ENCODE data around the gene GAPT.
A peak's percentile ranks its signal among the peaks of the same experiment; 100 is the strongest.
"Not testable (repeated sequence)": the region's sequence is repeated elsewhere in the genome, so short reads cannot be mapped to it uniquely, and the experiment has no call there.

Gene GAPT

GRCh38 chr5:58505971-58506640 is 14.9 kb downstream of the GAPT start:
- no peak for DNase-seq

GRCh38 chr5:58507715-58508114 is 16.5 kb downstream of the GAPT start:
- DNase-seq: no peak

- DNase-seq: no peak
Observed at GRCh38 chr5:58517198-58517597, 26.0 kb downstream of the GAPT start.

- DNase-seq: no peak
Observed at GRCh38 chr5:58523956-58524355, 32.7 kb downstream of the GAPT start.

GRCh38 chr5:58524571-58524970 is 33.3 kb downstream of the GAPT start:
- no peak for DNase-seq

- DNase-seq: no peak
Observed at GRCh38 chr5:58530942-58531490, 39.8 kb downstream of the GAPT start.

- DNase-seq: not testable (repeated sequence)
Observed at GRCh38 chr5:58541935-58542334, 50.7 kb downstream of the GAPT start.

GRCh38 chr5:58542709-58543108 is 51.5 kb downstream of the GAPT start:
- DNase-seq: peak; percentile 50

GRCh38 chr5:58543723-58544122 is 52.5 kb downstream of the GAPT start:
- DNase-seq: no peak

- DNase-seq: no peak
Observed at GRCh38 chr5:58544195-58544594, 53.0 kb downstream of the GAPT start.

- DNase-seq: no peak
Observed at GRCh38 chr5:58544926-58545325, 53.7 kb downstream of the GAPT start.

GRCh38 chr5:58545912-58546311 is 54.7 kb downstream of the GAPT start:
- DNase-seq: no peak
